T-cell (primary cell): ENCODE results near the gene IL17RA. TPM values are rescaled to one million over a fixed set of nuclear protein-coding genes. Genes with fewer than 3 reads are reported as not detected.
A peak's percentile ranks its signal among the peaks of the same experiment; 100 is the strongest.

ENCODE experiments used
- ATAC-seq, 4 experiments: fragments of 200-7000 bp in 3 of 4; fragments of 150-1000 bp in 1 of 4; cut with Tn5 transposase; replicated peaks in 1 of 4; 1 replicate in 3 of 4; 2 replicates in 1 of 4; pipeline ENCODE4 v1.10.0; 2021; ENCODE audit warnings: moderate library complexity in 3 of 4, mild to moderate bottlenecking in 2 of 4, moderate number of reproducible peaks in 1 of 4
- CTCF ChIA-PET, 2 donors: fragments of 300-600 bp; sonication (Branson Sonifier 250); formaldehyde crosslinking; loops; one replicate each; lab custom pipeline; 2022; ENCODE audit warnings: antibody characterized with exemption in 2 of 2; lab: Charles Lee
- POLR2A ChIA-PET, 2 donors: fragments of 300-600 bp; sonication (Branson Sonifier 250); formaldehyde crosslinking; loops; one replicate each; lab custom pipeline; 2022; ENCODE audit warnings: antibody characterized with exemption in 2 of 2; lab: Charles Lee
- DNase-seq, 35 experiments: peaks; one replicate each; pipeline versions ENCODE4 v3.0.0 to v3.0.0-alpha.2; 2013 to 2023
- H3K27ac ChIP-seq: one replicate; pipeline ENCODE4 v1.5.1; 2013; ENCODE audit warnings: low read length
- H3K27me3 ChIP-seq, 2 experiments: replicated peaks in 1 of 2; 1 replicate in 1 of 2; 2 replicates in 1 of 2; pipeline versions ENCODE4 v1.6.1 to v1.7.0; 2013; ENCODE audit warnings: low read length in 1 of 2, mixed read lengths in 1 of 2; ENCODE audit not compliant: control insufficient read depth in 2 of 2, insufficient read depth in 2 of 2; ENCODE audit errors: extremely low read depth in 1 of 2
- H3K36me3 ChIP-seq, 2 donors: 1 replicate in 1 of 2; 2 replicates in 1 of 2; pipeline versions ENCODE4 v1.6.1 to v1.7.0; 2013; ENCODE audit warnings: low read length in 1 of 2; ENCODE audit not compliant: control insufficient read depth in 2 of 2, insufficient read depth in 1 of 2; ENCODE audit errors: extremely low read depth in 1 of 2
- H3K4me1 ChIP-seq, 2 experiments: 1 replicate in 1 of 2; 2 replicates in 1 of 2; pipeline versions ENCODE4 v1.6.1 to v1.7.0; 2013; ENCODE audit warnings: low read length in 2 of 2, mixed read lengths in 1 of 2; ENCODE audit not compliant: insufficient read depth in 2 of 2, control insufficient read depth in 1 of 2; ENCODE audit errors: extremely low read depth in 1 of 2
- H3K4me3 ChIP-seq, 2 donors: 1 replicate in 1 of 2; 2 replicates in 1 of 2; pipeline versions ENCODE4 v1.5.1 to v1.7.0; 2013; ENCODE audit warnings: mild to moderate bottlenecking in 2 of 2, low read length in 1 of 2, moderate library complexity in 1 of 2; ENCODE audit not compliant: control insufficient read depth in 1 of 2; ENCODE audit errors: extremely low read depth in 1 of 2
- H3K9me3 ChIP-seq: 2 replicates; pipeline ENCODE4 v1.7.0; 2013
- H3K27ac Mint-ChIP-seq, 2 donors: one replicate each; pipeline ENCODE4 v1.8.0; 2020 to 2021; ENCODE audit warnings: mild to moderate bottlenecking in 2 of 2, mixed read lengths in 2 of 2
- H3K27me3 Mint-ChIP-seq, 2 donors: one replicate each; pipeline ENCODE4 v1.8.0; 2021 to 2022; ENCODE audit warnings: mixed read lengths in 2 of 2
- H3K36me3 Mint-ChIP-seq: one replicate; pipeline ENCODE4 v1.8.0; 2021; ENCODE audit warnings: mixed read lengths
- H3K4me1 Mint-ChIP-seq, 3 donors: one replicate each; pipeline ENCODE4 v1.8.0; 2020 to 2022; ENCODE audit warnings: mixed read lengths in 3 of 3, mild to moderate bottlenecking in 1 of 3
- H3K4me3 Mint-ChIP-seq, 3 donors: one replicate each; pipeline ENCODE4 v1.8.0; 2020 to 2022; ENCODE audit warnings: mild to moderate bottlenecking in 3 of 3, mixed read lengths in 3 of 3, moderate library complexity in 3 of 3
- H3K9me3 Mint-ChIP-seq, 3 donors: one replicate each; pipeline ENCODE4 v1.8.0; 2020 to 2022; ENCODE audit warnings: mixed read lengths in 3 of 3
- WGBS: methylation state at CpG from one replicate; pipeline ENCODE4 v1.1.5; 2013; ENCODE audit warnings: missing lambda C conversion rate; ENCODE audit not compliant: insufficient coverage; 5-methylcytosine and 5-hydroxymethylcytosine counted together
- total RNA-seq, 35 experiments: library from RNA in 6 of 35; stranded (reverse) in 6 of 35; fragments of 120-200 nt in 1 of 35; gene quantifications; one replicate each; pipeline versions ENCODE4 v1.2.1 to v1.2.4 and lab custom pipeline; 2013 to 2026

IL17RA gene
- total RNA-seq, 5 donors from 2014 or later (not counting 1 experiment from before 2014, with no cell fraction given), result 38.8 to 72.7 (median 61.8) TPM

GRCh38 chr22:17106785-17107546 is 22.2 kb downstream of the IL17RA start:
- Histone ChIP-seq H3K9me3 (no peaks in the 10 kb centered on the region), H3K4me3 (peak overlapping the region in 1 of 2 donors; percentile 38), H3K36me3 (peaks cover 16 to 76% of the 10 kb centered on the region in 2 donors), H3K27ac (peak overlapping the region; percentile 16), H3K4me1 (peaks cover 33 to 52% of the 10 kb centered on the region in 2 experiments), H3K27me3 (no peaks in the 10 kb centered on the region)
- H3K36me3 Mint-ChIP-seq, result peaks cover 39% of the 10 kb centered on the region
- peak overlapping the region; percentile 61 to 74 (median 62) for H3K4me3 Mint-ChIP-seq
- DNase-seq, result peak in 8 of 35 experiments; percentile 21 to 42 (median 35)
- ATAC-seq, result peak; percentile 64 to 77 (median 73)
- peaks cover 61 to 66% (median 61%) of the 10 kb centered on the region in 3 donors for H3K4me1 Mint-ChIP-seq
- WGBS, result 52% methylated on average over 7 of the region's 15 CpGs
- no peaks in the 10 kb centered on the region for H3K27me3 Mint-ChIP-seq
- ChIA-PET POLR2A (no interaction called here), CTCF (no interaction called here)
- H3K27ac Mint-ChIP-seq, result peak overlapping the region; percentile 88 to 90
- no peaks in the 10 kb centered on the region for H3K9me3 Mint-ChIP-seq

GRCh38 chr22:17107547-17107810 is 22.7 kb downstream of the IL17RA start:
- Histone ChIP-seq H3K4me1 (peaks cover 28 to 46% of the 10 kb centered on the region in 2 experiments), H3K36me3 (peaks cover 16 to 70% of the 10 kb centered on the region in 2 donors), H3K27ac (peak overlapping the region; percentile 16), H3K4me3 (no peak overlapping the region), H3K9me3 (no peaks in the 10 kb centered on the region), H3K27me3 (no peaks in the 10 kb centered on the region)
- ChIA-PET POLR2A (no interaction called here), CTCF (no interaction called here)
- 84% methylated on average over 5 of the region's 6 CpGs for WGBS
- no peaks in the 10 kb centered on the region for H3K9me3 Mint-ChIP-seq
- peaks cover 60 to 66% (median 61%) of the 10 kb centered on the region in 3 donors for H3K4me1 Mint-ChIP-seq
- no peaks in the 10 kb centered on the region for H3K27me3 Mint-ChIP-seq
- H3K4me3 Mint-ChIP-seq, result peak overlapping the region in 1 of 3 donors; percentile 74
- DNase-seq (no peak), ATAC-seq (no peak)
- H3K27ac Mint-ChIP-seq, result peak overlapping the region; percentile 88 to 90
- H3K36me3 Mint-ChIP-seq, result peaks cover 34% of the 10 kb centered on the region

GRCh38 chr22:17108256-17109112 is 23.7 kb downstream of the IL17RA start:
- H3K27me3 Mint-ChIP-seq, result no peaks in the 10 kb centered on the region
- Histone ChIP-seq H3K9me3 (no peaks in the 10 kb centered on the region), H3K27ac (no peak overlapping the region), H3K4me3 (no peak overlapping the region), H3K36me3 (peaks cover 11 to 60% of the 10 kb centered on the region in 2 donors), H3K27me3 (no peaks in the 10 kb centered on the region), H3K4me1 (peaks cover 23 to 40% of the 10 kb centered on the region in 2 experiments)
- WGBS, result 98% methylated on average over 66 of the region's 66 CpGs
- H3K9me3 Mint-ChIP-seq, result no peaks in the 10 kb centered on the region
- no peak for DNase-seq
- no peak overlapping the region for H3K4me3 Mint-ChIP-seq
- H3K27ac Mint-ChIP-seq, result peak overlapping the region in 1 of 2 donors; percentile 16
- ChIA-PET CTCF (no interaction called here), POLR2A (no interaction called here)
- peaks cover 29% of the 10 kb centered on the region for H3K36me3 Mint-ChIP-seq
- peaks cover 64 to 69% (median 64%) of the 10 kb centered on the region in 3 donors for H3K4me1 Mint-ChIP-seq
- no peak for ATAC-seq

- WGBS, result 95% methylated on average over 38 of the region's 42 CpGs
- ChIA-PET POLR2A (no interaction called here), CTCF (no interaction called here)
- H3K4me1 Mint-ChIP-seq, result peaks cover 71 to 77% (median 71%) of the 10 kb centered on the region in 3 donors
- no peak overlapping the region for H3K27ac Mint-ChIP-seq
- Histone ChIP-seq H3K27me3 (no peaks in the 10 kb centered on the region), H3K36me3 (peaks cover 11 to 57% of the 10 kb centered on the region in 2 donors), H3K4me3 (no peak overlapping the region), H3K27ac (no peak overlapping the region), H3K4me1 (peaks cover 29 to 41% of the 10 kb centered on the region in 2 experiments), H3K9me3 (no peaks in the 10 kb centered on the region)
- ATAC-seq (no peak), DNase-seq (no peak)
- peaks cover 29% of the 10 kb centered on the region for H3K36me3 Mint-ChIP-seq
- H3K4me3 Mint-ChIP-seq, result no peak overlapping the region
- H3K9me3 Mint-ChIP-seq, result no peaks in the 10 kb centered on the region
- H3K27me3 Mint-ChIP-seq, result no peaks in the 10 kb centered on the region
Measured at GRCh38 chr22:17109113-17109865, 24.5 kb downstream of the IL17RA start.

GRCh38 chr22:17109976-17110375 is 25.2 kb downstream of the IL17RA start:
- Mint-ChIP-seq H3K4me1 (peaks cover 72 to 77% (median 72%) of the 10 kb centered on the region in 3 donors), H3K27me3 (no peaks in the 10 kb centered on the region), H3K27ac (no peak overlapping the region), H3K4me3 (no peak overlapping the region), H3K9me3 (no peaks in the 10 kb centered on the region), H3K36me3 (peaks cover 23% of the 10 kb centered on the region)
- DNase-seq (no peak), ATAC-seq (no peak)
- ChIA-PET POLR2A (no interaction called here), CTCF (no interaction called here)
- Histone ChIP-seq H3K27ac (no peak overlapping the region), H3K4me1 (peaks cover 36 to 42% of the 10 kb centered on the region in 2 experiments), H3K27me3 (no peaks in the 10 kb centered on the region), H3K36me3 (peaks cover 11 to 50% of the 10 kb centered on the region in 2 donors), H3K4me3 (no peak overlapping the region), H3K9me3 (no peaks in the 10 kb centered on the region)
- 91% methylated on average over 15 of the region's 16 CpGs for WGBS
